Stomach smooth muscle (tissue), 2 donors: ENCODE results near the gene ALDOB.

Experiments
- H3K27ac ChIP-seq: one replicate; pipeline ENCODE4 v1.7.0; 2013; ENCODE audit warnings: mild to moderate bottlenecking, low read length, inconsistent platforms
- H3K27me3 ChIP-seq, 2 donors: one replicate each; pipeline ENCODE4 v1.7.0; 2013; ENCODE audit warnings: low read length in 2 of 2; ENCODE audit not compliant: insufficient read depth in 2 of 2, control insufficient read depth in 1 of 2
- H3K36me3 ChIP-seq, 2 donors: one replicate each; pipeline ENCODE4 v1.7.0; 2013; ENCODE audit warnings: low read length in 2 of 2; ENCODE audit not compliant: control insufficient read depth in 2 of 2, insufficient read depth in 2 of 2
- H3K4me1 ChIP-seq: one replicate; pipeline ENCODE4 v1.7.0; 2013; ENCODE audit warnings: low read length; ENCODE audit not compliant: control insufficient read depth, insufficient read depth
- H3K4me3 ChIP-seq, 2 donors: one replicate each; pipeline ENCODE4 v1.7.0; 2013; ENCODE audit warnings: low read length in 2 of 2
- H3K9ac ChIP-seq, 2 donors: one replicate each; pipeline ENCODE4 v1.7.0; 2013; ENCODE audit warnings: low read length in 2 of 2, mild to moderate bottlenecking in 1 of 2
- H3K9me3 ChIP-seq, 2 donors: one replicate each; pipeline ENCODE4 v1.7.0; 2013; ENCODE audit warnings: low read length in 2 of 2; ENCODE audit not compliant: control insufficient read depth in 2 of 2
- donor health status: healthy.
- donor health status: Pancreatic carcinoma.

The ALDOB gene

DNA sequence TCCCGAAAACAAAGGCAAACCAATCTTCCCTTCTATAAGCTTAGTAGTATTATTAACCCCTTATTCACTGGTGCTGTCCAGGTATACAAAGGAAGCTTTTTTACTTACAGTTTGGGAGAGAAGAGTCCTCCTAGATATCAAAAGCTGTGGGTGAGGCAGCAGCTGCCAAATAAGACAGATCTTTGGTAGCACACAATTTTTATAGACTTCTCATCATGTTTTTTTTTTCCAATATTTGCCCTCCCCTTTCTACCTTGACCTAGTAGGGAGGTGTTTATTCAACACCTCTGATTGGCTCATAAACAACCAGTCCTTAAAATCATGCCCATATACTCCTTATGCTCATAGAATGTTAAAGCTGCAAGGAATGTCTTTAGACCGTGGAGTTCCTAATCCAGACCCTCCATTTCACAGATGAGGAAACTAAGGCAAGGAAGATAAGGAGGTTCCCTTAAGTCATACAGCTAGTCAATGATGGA is at the start of gene ALDOB:
Gene ALDOB (minus strand): TSS at position 174 of the 479 bp plus-strand sequence. CDS start 4,887 bp downstream, outside the sequence.
- Histone ChIP-seq H3K9ac (no peak within 1 kb of the TSS), H3K27ac (no peak within 1 kb of the TSS), H3K4me1 (no peaks in the 10 kb centered on the region), H3K9me3 (no peaks in the 10 kb centered on the region), H3K4me3 (no peak within 1 kb of the TSS), H3K27me3 (no peaks in the 10 kb centered on the region), H3K36me3 (no peaks in the 10 kb centered on the region)

DNA sequence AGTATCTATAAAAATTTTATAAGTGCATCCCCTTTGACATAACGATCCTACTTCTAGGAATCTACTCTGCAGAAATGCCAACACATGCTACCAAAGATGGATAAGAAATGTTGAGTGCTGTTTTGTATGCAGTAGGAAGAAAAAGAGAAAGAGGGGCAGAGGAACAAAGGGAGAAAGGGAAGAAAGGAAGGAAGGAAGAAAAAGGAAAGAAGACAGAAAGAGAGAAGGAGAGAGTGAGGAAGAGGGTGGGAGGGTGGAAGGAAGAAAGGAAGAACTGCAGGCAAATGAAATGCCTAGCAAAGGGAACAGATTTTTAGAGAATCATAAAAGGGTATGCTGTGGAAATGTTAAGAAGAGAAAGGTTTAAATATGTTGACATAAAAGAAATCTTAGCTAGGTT is 48.5 kb upstream of the ALDOB start:
- peaks cover 3% of the 10 kb centered on the region for H3K4me1 ChIP-seq
- no peak overlapping the region for H3K27ac ChIP-seq
- no peak overlapping the region for H3K4me3 ChIP-seq
- no peak overlapping the region for H3K9ac ChIP-seq
- no peaks in the 10 kb centered on the region for H3K9me3 ChIP-seq
- H3K27me3 ChIP-seq: no peaks in the 10 kb centered on the region
- H3K36me3 ChIP-seq: no peaks in the 10 kb centered on the region

DNA sequence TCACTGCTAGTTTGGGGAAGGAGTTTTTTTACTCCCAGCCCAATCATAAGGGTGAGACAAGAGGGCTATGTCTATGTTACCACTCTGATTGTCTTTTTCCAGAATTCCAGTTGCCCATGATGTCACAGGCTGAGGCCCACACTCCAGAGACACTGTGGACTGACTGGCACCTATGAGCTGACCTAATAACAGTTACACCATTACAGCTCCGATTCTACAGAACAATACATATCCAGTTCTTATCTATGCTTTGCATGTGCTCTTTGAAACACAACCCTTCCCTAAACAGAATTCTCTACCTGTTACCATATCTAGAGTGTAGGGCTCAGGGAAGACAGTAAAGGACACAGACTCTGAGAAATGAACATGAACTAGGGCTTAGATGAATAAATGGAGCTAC is 45.7 kb upstream of the ALDOB start:
- no peaks in the 10 kb centered on the region for H3K27me3 ChIP-seq
- H3K27ac ChIP-seq: no peak overlapping the region
- peaks cover 3% of the 10 kb centered on the region for H3K4me1 ChIP-seq

DNA sequence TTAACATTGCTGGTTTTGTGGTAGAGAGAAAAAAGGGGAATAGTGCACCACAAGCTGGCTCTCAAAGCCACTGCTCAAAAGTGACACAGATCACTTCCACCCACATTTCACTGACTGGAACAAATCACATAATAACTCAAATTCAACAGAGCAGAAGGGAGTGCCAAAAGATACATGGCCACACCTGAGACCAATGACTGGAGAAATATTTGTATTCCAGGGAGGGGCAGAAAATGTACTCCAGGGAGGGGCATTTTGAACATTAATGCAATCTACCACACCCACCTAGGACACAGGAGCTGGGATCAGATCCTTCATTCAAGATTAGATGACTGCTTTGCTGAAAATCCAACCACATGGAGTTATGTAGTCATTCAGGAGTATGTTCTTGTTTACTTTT is 44.8 kb upstream of the ALDOB start:
- H3K4me1 ChIP-seq: no peaks in the 10 kb centered on the region
- H3K27ac ChIP-seq: no peak overlapping the region
- H3K9ac ChIP-seq: no peak overlapping the region

More for the DNA sequence above, 45.7 kb upstream of the ALDOB start:
- H3K4me3 ChIP-seq: no peak overlapping the region
- peaks cover 0 to 4% of the 10 kb centered on the region in 2 donors for H3K36me3 ChIP-seq
- no peak overlapping the region for H3K9ac ChIP-seq
- no peaks in the 10 kb centered on the region for H3K9me3 ChIP-seq

DNA sequence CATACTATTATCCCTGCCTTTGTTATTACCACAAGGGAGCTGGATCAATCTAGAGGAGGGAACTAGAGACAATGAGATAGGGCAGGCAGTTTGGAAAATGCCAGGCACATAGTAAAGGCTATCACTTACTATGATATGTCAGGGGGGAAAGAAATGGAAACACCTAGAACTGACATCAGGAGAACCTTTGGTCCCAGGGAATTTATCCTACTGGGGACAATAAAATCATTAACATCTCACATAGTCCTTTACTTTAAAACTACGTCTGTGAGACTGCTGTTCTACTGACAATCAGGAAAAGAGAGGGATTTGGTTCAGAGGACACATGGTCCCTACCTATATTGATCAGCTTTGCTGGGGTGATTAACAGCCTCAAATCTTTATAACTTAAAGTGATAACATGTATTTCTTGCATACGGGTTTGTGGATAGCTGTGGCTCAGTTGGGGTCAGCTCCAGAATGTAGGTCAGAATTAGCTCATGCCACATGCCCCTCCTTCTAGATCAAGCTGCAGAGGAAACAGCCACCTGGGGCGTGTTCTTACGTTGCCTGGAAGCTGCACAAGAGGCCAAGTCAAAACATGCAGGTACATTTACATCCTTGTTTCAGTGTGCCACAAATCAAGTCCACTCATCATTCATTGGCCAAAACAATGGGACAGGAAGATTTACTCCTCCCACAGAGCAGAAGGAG is 43.9 kb upstream of the ALDOB start:
- H3K9me3 ChIP-seq: no peaks in the 10 kb centered on the region
- H3K27ac ChIP-seq: no peak overlapping the region
- H3K9ac ChIP-seq: no peak overlapping the region

More for the DNA sequence above, 44.8 kb upstream of the ALDOB start:
- Histone ChIP-seq H3K4me3 (no peak overlapping the region), H3K9me3 (no peaks in the 10 kb centered on the region), H3K36me3 (peaks cover 0 to 6% of the 10 kb centered on the region in 2 donors), H3K27me3 (no peaks in the 10 kb centered on the region)

DNA sequence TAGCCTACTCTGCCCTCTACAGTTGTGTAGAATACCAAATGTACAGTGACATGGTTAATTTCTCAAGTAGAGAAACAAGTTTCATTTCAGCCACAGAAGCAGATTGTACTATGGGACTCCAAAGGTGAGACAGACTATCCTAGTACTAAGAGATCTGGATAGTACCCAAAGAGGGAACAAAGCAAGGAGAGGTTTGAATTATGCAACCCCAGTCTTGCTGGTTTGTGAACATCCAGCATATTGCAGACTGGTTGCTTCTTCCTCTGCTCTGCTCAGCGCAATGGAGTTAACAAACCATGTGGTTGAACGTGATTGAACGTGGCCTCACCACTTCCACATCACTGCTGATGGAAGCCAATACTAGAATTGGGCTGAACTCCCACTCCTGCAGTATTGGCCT is 43.3 kb upstream of the ALDOB start:
- Histone ChIP-seq H3K27ac (no peak overlapping the region), H3K36me3 (peaks cover 0 to 10% of the 10 kb centered on the region in 2 donors), H3K9ac (no peak overlapping the region), H3K27me3 (no peaks in the 10 kb centered on the region), H3K4me3 (no peak overlapping the region), H3K9me3 (no peaks in the 10 kb centered on the region), H3K4me1 (no peaks in the 10 kb centered on the region)

More for the DNA sequence above, 43.9 kb upstream of the ALDOB start:
- Histone ChIP-seq H3K36me3 (peaks cover 0 to 10% of the 10 kb centered on the region in 2 donors), H3K27me3 (no peaks in the 10 kb centered on the region), H3K4me3 (no peak overlapping the region), H3K4me1 (no peaks in the 10 kb centered on the region)

DNA sequence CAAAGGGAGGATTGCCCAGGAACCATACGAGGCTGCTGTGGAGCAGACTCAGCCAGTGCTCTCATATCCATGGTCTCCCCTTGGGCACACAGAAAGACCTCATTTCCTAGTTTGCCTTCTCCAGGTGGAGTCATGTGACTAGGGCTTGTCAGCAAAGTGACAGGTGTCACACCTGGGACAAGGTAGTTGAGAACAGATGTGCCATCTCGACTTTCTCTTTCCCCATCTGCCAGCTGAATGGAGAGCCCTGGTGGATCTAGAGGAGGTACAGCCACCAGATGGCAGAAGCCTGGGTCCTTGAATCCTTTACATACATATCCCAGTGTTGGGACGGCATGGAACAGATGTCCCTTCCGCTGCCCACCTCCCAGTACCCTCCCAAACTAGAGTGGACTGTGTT is 42.9 kb upstream of the ALDOB start:
- Histone ChIP-seq H3K9ac (no peak overlapping the region), H3K9me3 (no peaks in the 10 kb centered on the region), H3K36me3 (peaks cover 0 to 10% of the 10 kb centered on the region in 2 donors), H3K27me3 (no peaks in the 10 kb centered on the region), H3K4me1 (no peaks in the 10 kb centered on the region), H3K27ac (no peak overlapping the region), H3K4me3 (no peak overlapping the region)

DNA sequence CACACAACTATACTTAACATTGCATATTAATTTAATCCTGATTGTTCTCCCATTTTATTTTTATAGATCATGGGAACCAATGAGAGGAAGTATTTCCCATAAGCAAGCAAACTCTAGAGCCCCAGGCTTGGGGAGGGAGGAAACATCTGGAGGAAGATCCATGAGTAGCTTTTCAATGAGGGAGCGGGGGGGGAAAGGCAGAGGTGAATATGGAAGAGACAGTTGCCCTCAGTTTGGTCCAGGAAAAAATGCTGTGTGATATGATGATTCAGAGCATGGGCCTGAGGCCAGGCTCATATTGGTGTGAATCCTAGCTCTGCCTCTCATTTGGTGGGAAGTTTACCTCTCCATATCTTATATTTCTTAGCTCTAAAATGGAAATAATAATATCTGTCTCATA is 42.2 kb upstream of the ALDOB start:
- Histone ChIP-seq H3K9me3 (no peaks in the 10 kb centered on the region), H3K27me3 (no peaks in the 10 kb centered on the region), H3K9ac (no peak overlapping the region), H3K4me3 (no peak overlapping the region), H3K4me1 (no peaks in the 10 kb centered on the region), H3K36me3 (peaks cover 0 to 10% of the 10 kb centered on the region in 2 donors), H3K27ac (no peak overlapping the region)

DNA sequence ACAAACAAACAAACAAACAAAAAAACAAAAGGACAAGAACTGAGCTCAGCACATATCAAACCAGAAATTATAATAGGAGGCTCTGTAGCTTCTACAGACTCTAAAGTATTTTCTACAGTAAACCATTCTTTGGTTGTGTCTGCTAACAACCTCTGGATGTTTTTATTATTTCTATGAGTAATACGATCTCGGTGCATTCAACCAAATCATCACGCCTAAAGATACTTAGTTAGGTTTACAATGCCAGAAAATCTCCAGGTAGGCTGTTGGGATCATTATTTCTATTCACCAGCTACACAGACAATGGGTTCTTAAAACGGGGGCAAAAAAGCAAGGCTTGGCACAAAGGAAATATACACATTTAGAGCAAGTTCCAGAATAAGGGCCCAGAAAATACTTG is 41.6 kb upstream of the ALDOB start:
- H3K4me1 ChIP-seq: no peaks in the 10 kb centered on the region
- H3K9me3 ChIP-seq: no peaks in the 10 kb centered on the region
- no peak overlapping the region for H3K27ac ChIP-seq
- no peak overlapping the region for H3K4me3 ChIP-seq
- H3K27me3 ChIP-seq: no peaks in the 10 kb centered on the region
- H3K9ac ChIP-seq: no peak overlapping the region
- H3K36me3 ChIP-seq: peaks cover 0 to 10% of the 10 kb centered on the region in 2 donors

DNA sequence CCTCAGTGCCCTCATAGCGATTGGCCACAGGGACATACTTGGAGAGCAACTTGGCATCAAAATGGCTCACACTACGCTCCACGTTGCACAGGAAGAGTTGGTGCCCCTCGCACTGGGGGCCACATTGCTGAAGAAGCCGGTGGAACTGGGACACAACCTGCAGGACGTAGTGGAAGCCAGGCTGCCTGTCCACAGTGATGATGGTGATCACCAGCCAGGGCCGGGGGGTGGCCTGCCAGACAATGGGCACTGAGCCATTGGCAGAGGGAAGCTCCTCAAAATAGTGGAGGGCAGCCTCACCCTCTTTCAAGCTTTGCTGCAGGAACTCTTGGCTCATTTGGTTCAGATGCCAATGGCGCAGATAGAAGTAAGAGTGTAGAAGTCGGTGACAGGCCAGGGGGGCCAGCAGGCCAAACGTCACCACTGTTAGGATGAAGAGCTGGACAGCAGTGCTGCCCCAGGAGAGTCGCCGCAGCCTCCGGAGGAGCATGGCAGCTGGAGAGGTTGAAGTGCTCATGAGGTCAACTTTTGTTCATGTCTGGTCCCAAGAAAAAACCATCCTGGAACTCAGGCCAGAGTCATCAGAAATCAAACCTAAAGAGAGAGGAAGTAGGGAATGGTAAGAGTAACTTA is 41.1 kb upstream of the ALDOB start:
- Histone ChIP-seq H3K4me1 (no peaks in the 10 kb centered on the region), H3K9ac (no peak overlapping the region), H3K36me3 (peaks cover 0 to 10% of the 10 kb centered on the region in 2 donors), H3K27me3 (no peaks in the 10 kb centered on the region), H3K4me3 (no peak overlapping the region), H3K27ac (no peak overlapping the region), H3K9me3 (no peaks in the 10 kb centered on the region)

DNA sequence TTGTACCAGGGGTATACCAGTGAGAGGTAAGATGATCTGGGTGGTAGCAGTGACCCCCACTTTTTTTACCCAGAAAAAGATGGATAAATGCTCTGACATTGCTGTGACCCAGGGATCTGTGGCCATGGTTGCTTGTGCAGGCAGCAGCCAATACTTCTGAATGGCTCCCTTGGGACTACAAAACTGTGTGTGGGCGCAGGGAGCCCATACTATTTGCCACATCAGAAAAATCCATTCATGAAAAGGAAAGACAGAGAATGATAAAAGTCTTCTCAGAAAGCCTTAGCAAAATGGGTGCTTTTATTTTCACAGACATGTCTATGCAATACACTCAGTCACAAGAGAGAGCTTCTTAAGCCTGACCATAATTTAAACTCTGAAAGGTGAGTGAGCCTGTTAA is 37.3 kb upstream of the ALDOB start:
- H3K27me3 ChIP-seq: no peaks in the 10 kb centered on the region
- no peak overlapping the region for H3K27ac ChIP-seq
- no peak overlapping the region for H3K4me3 ChIP-seq
- no peaks in the 10 kb centered on the region for H3K4me1 ChIP-seq
- no peak overlapping the region for H3K9ac ChIP-seq
- peaks cover 0 to 12% of the 10 kb centered on the region in 2 donors for H3K36me3 ChIP-seq
- no peaks in the 10 kb centered on the region for H3K9me3 ChIP-seq
